SU-DHL-6 (cell line): ENCODE measurements around the gene PHACTR1.
"Not testable (repeated sequence)": the region's sequence is repeated elsewhere in the genome, so short reads cannot be mapped to it uniquely, and the experiment has no call there.

ENCODE experiments used
- H2AFZ ChIP-seq: fragments of 200-600 bp; sonication (generic); 2 replicates; pipeline ENCODE4 v1.6.1; 2014; ENCODE audit warnings: low read depth, mild to moderate bottlenecking, moderate library complexity, mixed read lengths, antibody characterized with exemption, low read length; ENCODE audit not compliant: severe bottlenecking
- H3F3A ChIP-seq: fragments of 200-600 bp; shearing (Covaris generic); 2 replicates; pipeline ENCODE4 v1.6.0; 2016; ENCODE audit warnings: antibody characterized with exemption, mild to moderate bottlenecking; ENCODE audit not compliant: insufficient read depth
- H3K27ac ChIP-seq: fragments of 200-600 bp; sonication (generic); 2 replicates; pipeline ENCODE4 v1.5.1; 2016; ENCODE audit warnings: low read depth, mild to moderate bottlenecking, low read length, moderate library complexity, mixed read lengths
- H3K27me3 ChIP-seq: fragments of 200-600 bp; sonication (generic), shearing (Covaris generic); 2 replicates; pipeline ENCODE4 v1.6.0; 2014; ENCODE audit warnings: mild to moderate bottlenecking, low read length
- H3K36me3 ChIP-seq: fragments of 200-600 bp; sonication (generic); 2 replicates; pipeline ENCODE4 v1.6.1; 2014; ENCODE audit warnings: mild to moderate bottlenecking, low read length, mixed read lengths
- H3K4me2 ChIP-seq: fragments of 300-600, 200-600 bp; shearing (Covaris generic), sonication (generic); 2 replicates; pipeline ENCODE4 v1.6.0; 2014; ENCODE audit warnings: low read length, low read depth, mild to moderate bottlenecking; ENCODE audit not compliant: poor library complexity, severe bottlenecking
- H3K4me3 ChIP-seq: fragments of 200-600 bp; sonication (generic); 2 replicates; pipeline ENCODE4 v1.5.1; 2014; ENCODE audit warnings: antibody characterized with exemption, low read length, mild to moderate bottlenecking, mixed read lengths; ENCODE audit not compliant: insufficient read depth, poor library complexity, severe bottlenecking
- H3K79me2 ChIP-seq: fragments of 200-600 bp; sonication (generic); 2 replicates; pipeline ENCODE4 v1.6.1; 2014; ENCODE audit warnings: mild to moderate bottlenecking, low read length, moderate library complexity; ENCODE audit not compliant: insufficient read depth
- H3K9ac ChIP-seq: fragments of 200-600 bp; sonication (generic); 2 replicates; pipeline ENCODE4 v1.7.0; 2014; ENCODE audit warnings: mild to moderate bottlenecking, low read length
- H3K9me2 ChIP-seq: fragments of 200-600 bp; sonication (generic); replicated peaks from 2 replicates; pipeline ENCODE4 v1.6.1; 2014; ENCODE audit warnings: low read length; ENCODE audit not compliant: insufficient read depth
- H3K9me3 ChIP-seq: fragments of 200-600 bp; sonication (generic); 2 replicates; pipeline ENCODE4 v1.6.1; 2014; ENCODE audit warnings: low read length, mixed read lengths; ENCODE audit not compliant: insufficient read depth
- H4K20me1 ChIP-seq: fragments of 200-600 bp; sonication (generic); 2 replicates; pipeline ENCODE4 v1.6.1; 2014; ENCODE audit warnings: low read depth, mild to moderate bottlenecking, antibody characterized with exemption, low read length, moderate library complexity, mixed read lengths
- CTCF ChIP-seq: fragments of 200-600 bp; sonication (generic); IDR thresholded peaks from one replicate; pipeline ENCODE4 v1.5.1; 2017; ENCODE audit warnings: antibody characterized with exemption, mild to moderate bottlenecking, low read length, moderate library complexity; ENCODE audit not compliant: insufficient read depth, poor library complexity, severe bottlenecking
- EZH2phosphoT487 ChIP-seq: fragments of 200-600 bp; sonication (generic), shearing (Covaris generic); conservative IDR thresholded peaks from 2 replicates; pipeline ENCODE4 v1.6.1; 2018; ENCODE audit warnings: mild to moderate bottlenecking, antibody characterized with exemption, low read length, moderate library complexity, mixed read lengths

Gene PHACTR1

DNA sequence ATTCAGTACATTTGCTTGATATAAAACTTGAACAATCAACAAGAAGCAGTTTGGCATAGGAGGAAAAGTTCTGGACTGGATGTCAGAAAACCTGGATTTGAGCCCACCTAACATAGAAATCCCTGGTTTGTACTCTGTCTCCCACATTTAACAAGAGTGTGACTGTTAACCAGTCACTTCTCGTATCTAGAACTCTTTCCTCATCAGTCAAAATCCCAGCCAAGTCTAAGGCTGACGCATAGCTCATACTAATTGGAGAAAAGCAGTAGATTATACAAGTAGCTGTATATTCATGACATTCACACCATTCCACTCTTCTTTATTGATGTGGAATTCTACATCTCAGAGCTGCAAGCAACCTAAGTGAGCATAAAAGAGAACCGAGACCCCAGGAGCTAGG lies 222.7 kb downstream of the PHACTR1 start:
- Histone ChIP-seq H3K27me3 (no peaks in the 10 kb centered on the region), H3K4me2 (no peak overlapping the region), H3K9me2 (no peaks in the 10 kb centered on the region), H3K36me3 (no peaks in the 10 kb centered on the region), H4K20me1 (no peaks in the 10 kb centered on the region), H3K4me3 (no peak overlapping the region), H3K27ac (no peak overlapping the region), H3K79me2 (no peaks in the 10 kb centered on the region), H3F3A (no peaks in the 10 kb centered on the region), H2AFZ (no peak overlapping the region), H3K9ac (no peak overlapping the region), H3K9me3 (no peaks in the 10 kb centered on the region)
- no peak for TF ChIP-seq EZH2phosphoT487
- no peak for TF ChIP-seq CTCF

DNA sequence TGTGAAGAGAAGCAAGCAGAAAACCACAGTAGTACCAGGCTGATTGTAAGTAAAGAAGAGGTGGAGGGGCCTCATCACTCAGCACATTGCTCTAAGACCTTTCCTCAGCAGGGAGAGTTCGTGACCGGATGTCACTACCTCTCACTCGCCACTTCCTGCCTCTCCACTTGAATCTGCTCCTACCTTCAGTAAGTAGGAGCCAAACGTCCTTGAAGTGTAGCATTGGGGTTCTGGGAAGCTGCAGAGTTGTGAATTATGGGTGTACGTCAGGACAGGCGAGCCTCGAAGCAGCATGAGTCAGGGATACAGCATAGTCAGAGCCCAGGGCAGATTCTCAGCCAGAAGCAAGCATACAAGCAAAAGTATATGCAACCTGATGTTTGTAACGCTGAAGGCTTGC lies 224.9 kb downstream of the PHACTR1 start:
- Histone ChIP-seq H3K79me2 (no peaks in the 10 kb centered on the region), H2AFZ (no peak overlapping the region), H3K4me3 (no peak overlapping the region), H3K9me3 (no peaks in the 10 kb centered on the region), H3K9ac (no peak overlapping the region), H3K27me3 (no peaks in the 10 kb centered on the region), H3K4me2 (no peak overlapping the region), H3K27ac (no peak overlapping the region), H3F3A (no peaks in the 10 kb centered on the region), H4K20me1 (no peaks in the 10 kb centered on the region), H3K9me2 (no peaks in the 10 kb centered on the region), H3K36me3 (no peaks in the 10 kb centered on the region)
- TF ChIP-seq EZH2phosphoT487: no peak
- TF ChIP-seq CTCF: no peak

DNA sequence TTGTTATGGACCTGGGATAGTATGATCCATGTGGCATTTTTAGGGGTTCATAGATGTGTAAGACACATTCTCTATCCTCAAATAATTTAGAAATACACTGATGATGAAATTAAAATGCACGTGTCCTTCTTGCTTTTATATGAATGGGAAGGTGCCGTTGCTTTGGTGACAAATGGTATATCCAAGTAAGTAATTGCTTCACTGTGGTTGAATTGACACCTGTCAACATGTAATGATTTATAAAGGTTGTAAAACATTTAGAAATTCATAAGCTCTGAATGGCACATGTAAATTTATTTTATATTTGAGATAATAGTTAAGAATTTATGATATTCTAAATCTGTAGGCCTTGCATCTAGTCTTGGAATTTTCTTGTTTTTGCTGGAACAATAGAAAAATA lies 227.0 kb downstream of the PHACTR1 start:
- no peak overlapping the region for H2AFZ ChIP-seq
- H3K9ac ChIP-seq: no peak overlapping the region
- no peak for TF ChIP-seq CTCF
- no peak for TF ChIP-seq EZH2phosphoT487
- no peaks in the 10 kb centered on the region for H3F3A ChIP-seq
- H3K36me3 ChIP-seq: no peaks in the 10 kb centered on the region
- no peaks in the 10 kb centered on the region for H3K9me2 ChIP-seq
- H3K9me3 ChIP-seq: no peaks in the 10 kb centered on the region
- H3K27me3 ChIP-seq: no peaks in the 10 kb centered on the region
- H3K4me3 ChIP-seq: no peak overlapping the region
- no peak overlapping the region for H3K27ac ChIP-seq
- no peaks in the 10 kb centered on the region for H4K20me1 ChIP-seq
- H3K4me2 ChIP-seq: no peak overlapping the region
- no peaks in the 10 kb centered on the region for H3K79me2 ChIP-seq

DNA sequence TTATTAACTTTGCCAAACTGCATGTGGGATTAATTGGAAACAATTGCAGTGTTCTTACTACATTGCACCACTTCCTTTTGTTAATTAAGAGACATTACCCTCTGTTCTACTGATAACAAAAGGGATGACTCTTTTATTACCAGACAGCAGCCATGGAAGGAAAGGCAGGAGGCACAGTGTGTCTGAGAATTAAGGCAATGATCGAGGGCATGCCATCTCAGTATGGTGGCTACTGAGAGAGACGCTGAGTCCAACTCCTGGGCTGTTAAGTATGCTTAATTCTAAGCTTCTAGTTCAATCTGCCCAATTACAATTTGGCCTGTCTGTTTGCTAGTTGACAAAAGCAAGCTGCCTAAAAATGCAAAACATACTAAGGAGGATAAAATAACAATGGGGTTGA lies 227.4 kb downstream of the PHACTR1 start:
- H3K36me3 ChIP-seq: no peaks in the 10 kb centered on the region
- H3F3A ChIP-seq: no peaks in the 10 kb centered on the region
- no peak overlapping the region for H3K9ac ChIP-seq
- no peaks in the 10 kb centered on the region for H4K20me1 ChIP-seq
- H3K27me3 ChIP-seq: no peaks in the 10 kb centered on the region
- no peaks in the 10 kb centered on the region for H3K9me2 ChIP-seq
- no peak overlapping the region for H3K4me2 ChIP-seq
- TF ChIP-seq EZH2phosphoT487 (no peak), CTCF (no peak)
- no peaks in the 10 kb centered on the region for H3K79me2 ChIP-seq
- no peak overlapping the region for H3K27ac ChIP-seq
- no peak overlapping the region for H3K4me3 ChIP-seq
- H3K9me3 ChIP-seq: no peaks in the 10 kb centered on the region
- no peak overlapping the region for H2AFZ ChIP-seq

DNA sequence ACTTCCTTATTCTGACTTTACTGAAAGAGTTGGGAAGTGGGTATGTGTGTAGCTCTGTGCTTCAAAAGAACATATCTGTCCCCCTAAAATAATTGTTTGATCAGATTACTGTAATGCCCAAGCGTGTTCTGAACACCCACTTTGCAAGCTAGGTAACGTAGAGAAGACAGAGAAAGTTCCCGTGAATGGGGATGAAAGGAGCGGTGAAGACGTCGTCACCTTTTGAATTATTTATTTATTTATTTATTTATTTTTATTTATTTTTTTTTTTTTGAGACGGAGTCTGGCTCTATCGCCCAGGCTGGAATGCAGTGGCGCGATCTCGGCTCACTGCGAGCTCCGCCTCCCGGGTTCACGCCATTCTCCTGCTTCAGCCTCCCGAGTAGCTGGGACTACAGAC lies 228.0 kb downstream of the PHACTR1 start:
- H3K4me2 ChIP-seq, H2AFZ ChIP-seq: not testable (repeated sequence)

More for the DNA sequence above, 228.0 kb downstream of the PHACTR1 start:
- not testable (repeated sequence) for H3K36me3 ChIP-seq, H3K9ac ChIP-seq, H3K27ac ChIP-seq, H4K20me1 ChIP-seq, H3K27me3 ChIP-seq, H3K4me3 ChIP-seq, H3K79me2 ChIP-seq, H3K9me2 ChIP-seq, H3F3A ChIP-seq, H3K9me3 ChIP-seq
